ENCODE measurements around the gene CASP4. TPM values are rescaled to one million over a fixed set of nuclear protein-coding genes. Genes with fewer than 3 reads are reported as not detected.

CASP4 gene
- total RNA-seq, 3 donors from 2014 or later (not counting 1 experiment from before 2014, with no cell fraction given) = 132 to 156 (median 149) TPM

DNA sequence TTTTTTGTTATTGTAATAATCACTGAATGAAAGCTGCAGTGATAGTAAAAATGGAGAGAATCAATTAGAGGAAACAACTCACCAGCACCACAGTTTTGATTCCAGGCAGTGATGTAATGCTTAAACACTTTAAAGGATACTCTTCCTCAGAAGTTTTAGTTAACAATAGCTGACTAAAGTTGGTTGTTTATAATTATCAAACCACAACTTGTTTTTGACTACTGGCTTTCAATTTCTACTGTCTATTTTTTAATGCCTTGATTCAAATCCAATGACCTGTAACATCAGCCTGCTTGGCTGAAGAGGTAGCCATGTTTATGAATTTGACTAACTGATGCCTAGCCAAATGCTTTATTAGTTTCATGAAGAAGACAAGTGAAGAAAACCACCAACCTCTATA, 51.9 kb downstream of the CASP4 start:
- H3K4me3 ChIP-seq (ENCODE audit: low read length) = peak overlapping the region; percentile 47

GRCh38 chr11:104912102-104912501, 56.3 kb downstream of the CASP4 start:
- H3K4me3 Mint-ChIP-seq = no peak overlapping the region
- no peak for ATAC-seq

More for the DNA sequence above, 51.9 kb downstream of the CASP4 start:
- ATAC-seq (no peak), DNase-seq (peak in 1 of 2 donors; percentile 20)
- Histone ChIP-seq H3K36me3 (ENCODE audit: control insufficient read depth, insufficient read depth, low read length) (no peaks in the 10 kb centered on the region), H3K27ac (ENCODE audit: low read length) (peak overlapping the region; percentile 72), H3K27me3 (ENCODE audit: control insufficient read depth, insufficient read depth, low read length) (no peaks in the 10 kb centered on the region), H3K9me3 (ENCODE audit: control insufficient read depth, insufficient read depth, low read length) (no peaks in the 10 kb centered on the region), H3K4me1 (ENCODE audit: control insufficient read depth, insufficient read depth, low read length) (peaks cover 5% of the 10 kb centered on the region)
- Mint-ChIP-seq H3K9me3 (no peaks in the 10 kb centered on the region), H3K4me1 (peaks cover 44% of the 10 kb centered on the region in 2 donors), H3K36me3 (no peaks in the 10 kb centered on the region), H3K27me3 (ENCODE audit: low read depth in 2 of 2) (no peaks in the 10 kb centered on the region), H3K27ac (peak overlapping the region; percentile 83 to 84), H3K4me3 (peak overlapping the region; percentile 97)
- intact Hi-C loops (cut with micrococcal nuclease) = loop anchor here (5.0 kb wide), 1 partner anchor 209 kb away; no protein-coding TSS in a partner anchor
- no peak for TF ChIP-seq CTCF (IDR thresholded peaks at IDR 0.05)

GRCh38 chr11:104908186-104908531, 60.2 kb downstream of the CASP4 start:
- ATAC-seq (no peak), DNase-seq (no peak)
- H3K27me3 Mint-ChIP-seq (ENCODE audit: low read depth in 2 of 2) = no peaks in the 10 kb centered on the region
- intact Hi-C loops (cut with micrococcal nuclease) = no loop called here
- H3K4me1 ChIP-seq (ENCODE audit: control insufficient read depth, insufficient read depth, low read length) = no peaks in the 10 kb centered on the region
- no peaks in the 10 kb centered on the region for H3K27me3 ChIP-seq (ENCODE audit: control insufficient read depth, insufficient read depth, low read length)
- H3K36me3 Mint-ChIP-seq = peaks cover 32% of the 10 kb centered on the region
- no peaks in the 10 kb centered on the region for H3K9me3 ChIP-seq (ENCODE audit: control insufficient read depth, insufficient read depth, low read length)
- H3K36me3 ChIP-seq (ENCODE audit: control insufficient read depth, insufficient read depth, low read length) = peaks cover 18% of the 10 kb centered on the region
- peaks cover 0 to 2% of the 10 kb centered on the region in 2 donors for H3K9me3 Mint-ChIP-seq
- WGBS (ENCODE audit: insufficient coverage) = 77% methylated on average over 3 of the region's 3 CpGs
- H3K4me3 ChIP-seq (ENCODE audit: low read length) = no peak overlapping the region
- H3K4me1 Mint-ChIP-seq = peaks cover 0 to 8% of the 10 kb centered on the region in 2 donors
- no peak for TF ChIP-seq CTCF (IDR thresholded peaks at IDR 0.05)
- no peak overlapping the region for H3K27ac Mint-ChIP-seq
- H3K4me3 Mint-ChIP-seq = no peak overlapping the region
- peak overlapping the region; percentile 4 for H3K27ac ChIP-seq (ENCODE audit: low read length)

More at GRCh38 chr11:104912102-104912501, 56.3 kb downstream of the CASP4 start:
- DNase-seq = no peak
- H3K27me3 Mint-ChIP-seq (ENCODE audit: low read depth in 2 of 2) = no peaks in the 10 kb centered on the region
- no peak for TF ChIP-seq CTCF (IDR thresholded peaks at IDR 0.05)
- H3K4me1 ChIP-seq (ENCODE audit: control insufficient read depth, insufficient read depth, low read length) = peaks cover 5% of the 10 kb centered on the region
- no peak overlapping the region for H3K4me3 ChIP-seq (ENCODE audit: low read length)
- H3K27ac ChIP-seq (ENCODE audit: low read length) = no peak overlapping the region
- no peak overlapping the region for H3K27ac Mint-ChIP-seq
- peaks cover 14% of the 10 kb centered on the region for H3K36me3 Mint-ChIP-seq
- no peaks in the 10 kb centered on the region for H3K27me3 ChIP-seq (ENCODE audit: control insufficient read depth, insufficient read depth, low read length)
- WGBS (ENCODE audit: insufficient coverage) = 100% methylated on average over 2 of the region's 3 CpGs
- H3K36me3 ChIP-seq (ENCODE audit: control insufficient read depth, insufficient read depth, low read length) = peaks cover 11% of the 10 kb centered on the region
- intact Hi-C loops (cut with micrococcal nuclease) = no loop called here
- no peaks in the 10 kb centered on the region for H3K9me3 ChIP-seq (ENCODE audit: control insufficient read depth, insufficient read depth, low read length)
- H3K9me3 Mint-ChIP-seq = peaks cover 0 to 2% of the 10 kb centered on the region in 2 donors
- H3K4me1 Mint-ChIP-seq = peaks cover 24 to 36% of the 10 kb centered on the region in 2 donors

DNA sequence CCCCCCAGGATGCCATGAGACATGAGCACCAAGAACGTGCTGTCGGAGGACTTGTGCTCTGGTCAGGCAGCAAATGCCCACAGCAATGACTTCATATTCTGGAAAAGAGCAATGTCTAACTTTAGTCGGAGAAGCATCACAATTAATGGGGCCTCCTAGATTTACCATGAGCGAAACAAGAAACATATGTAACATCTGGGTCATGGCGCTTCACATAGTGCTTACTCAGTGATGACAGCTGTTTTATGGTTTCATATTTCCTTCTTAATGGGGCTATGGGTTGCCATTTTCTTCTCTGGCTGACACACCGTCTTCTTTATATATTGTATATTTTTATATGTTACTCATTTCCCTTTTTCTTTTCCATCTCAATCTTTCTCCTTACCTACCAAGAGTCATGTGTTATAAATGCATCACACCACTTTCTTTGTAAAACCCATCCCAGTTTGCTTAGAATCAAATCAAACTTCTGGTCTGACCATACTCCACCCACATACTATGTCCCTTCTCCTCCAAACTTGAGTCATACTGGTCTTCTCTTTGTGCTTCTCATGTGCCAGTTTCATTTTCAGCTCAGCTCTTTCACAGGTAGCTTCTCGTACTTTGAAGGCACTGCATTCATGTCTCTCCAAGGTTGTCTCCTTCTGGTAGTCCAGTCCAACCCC, 60.7 kb downstream of the CASP4 start:
- ATAC-seq = peak in 1 of 3 donors; percentile 58
- no peaks in the 10 kb centered on the region for H3K4me1 ChIP-seq (ENCODE audit: control insufficient read depth, insufficient read depth, low read length)
- no peak overlapping the region for H3K4me3 Mint-ChIP-seq
- H3K4me3 ChIP-seq (ENCODE audit: low read length) = no peak overlapping the region
- DNase-seq = no peak
- 62% methylated on average over 6 of the region's 7 CpGs for WGBS (ENCODE audit: insufficient coverage)
- H3K27ac ChIP-seq (ENCODE audit: low read length) = peak overlapping the region; percentile 58
- no peaks in the 10 kb centered on the region for H3K27me3 Mint-ChIP-seq (ENCODE audit: low read depth in 2 of 2)
- peaks cover 34% of the 10 kb centered on the region for H3K36me3 Mint-ChIP-seq
- H3K9me3 ChIP-seq (ENCODE audit: control insufficient read depth, insufficient read depth, low read length) = no peaks in the 10 kb centered on the region
- H3K4me1 Mint-ChIP-seq = peaks cover 0 to 8% of the 10 kb centered on the region in 2 donors
- H3K36me3 ChIP-seq (ENCODE audit: control insufficient read depth, insufficient read depth, low read length) = peaks cover 18% of the 10 kb centered on the region
- H3K9me3 Mint-ChIP-seq = peaks cover 0 to 2% of the 10 kb centered on the region in 2 donors
- no peaks in the 10 kb centered on the region for H3K27me3 ChIP-seq (ENCODE audit: control insufficient read depth, insufficient read depth, low read length)
- no peak for TF ChIP-seq CTCF (IDR thresholded peaks at IDR 0.05)
- no peak overlapping the region for H3K27ac Mint-ChIP-seq
- intact Hi-C loops (cut with micrococcal nuclease) = no loop called here

Measured in natural killer cell (primary cell).